ENCODE data around the gene SMAD3. TPM values are rescaled to one million over a fixed set of nuclear protein-coding genes. Genes with fewer than 3 reads are reported as not detected.
A peak's percentile ranks its signal among the peaks of the same experiment; 100 is the strongest.

Gene SMAD3
- total RNA-seq = 10 to 100 TPM; 38.5 to 76.3 (median 44.9) TPM
- long read RNA-seq, donor 1, full-length matches to known transcripts = 4 of 28 reads
- long read RNA-seq, donor 1, partial matches to known transcripts = 18 of 28 reads
- long read RNA-seq, donor 1, other reads (novel, unspliced or antisense) = 6 of 28 reads
- long read RNA-seq, donor 2, full-length matches to known transcripts = 3 of 8 reads
- long read RNA-seq, donor 2, partial matches to known transcripts = 1 of 8 reads
- long read RNA-seq, donor 2, other reads (novel, unspliced or antisense) = 4 of 8 reads

- Histone ChIP-seq H3K36me3 (ENCODE audit: low read depth) (no peaks in the 10 kb centered on the region), H3K9me3 (no peaks in the 10 kb centered on the region), H3K4me1 (ENCODE audit: low read depth) (peaks cover 48% of the 10 kb centered on the region), H3K4me3 (peak within 1 kb of the TSS; percentile 72)
- no peak for TF ChIP-seq CTCF (IDR thresholded peaks at IDR 0.05)
- intact Hi-C loops (cut with DNase I, micrococcal nuclease) = no loop called here
- DNase-seq (peak; percentile 91 to 95 (median 95)), ATAC-seq (peak; percentile 77)
Observed at GRCh38 chr15:67065531-67066005, at the start of gene SMAD3. Gene SMAD3, plus strand, starts transcription at chr15:67065602. Its CDS starts 553 bp downstream, at chr15:67066155.

GRCh38 chr15:67017311-67017710 lies 48.1 kb upstream of the SMAD3 start:
- intact Hi-C loops (cut with DNase I, micrococcal nuclease) = no loop called here
- no peaks in the 10 kb centered on the region for H3K36me3 ChIP-seq (ENCODE audit: low read depth)
- TF ChIP-seq CTCF (IDR thresholded peaks at IDR 0.05) = no peak
- DNase-seq (no peak), ATAC-seq (no peak)
- H3K9me3 ChIP-seq = no peaks in the 10 kb centered on the region
- H3K4me3 ChIP-seq = no peak overlapping the region
- no peaks in the 10 kb centered on the region for H3K4me1 ChIP-seq (ENCODE audit: low read depth)

- Histone ChIP-seq H3K36me3 (ENCODE audit: low read depth) (no peaks in the 10 kb centered on the region), H3K4me3 (no peak overlapping the region), H3K4me1 (ENCODE audit: low read depth) (no peaks in the 10 kb centered on the region), H3K9me3 (no peaks in the 10 kb centered on the region)
- TF ChIP-seq CTCF (IDR thresholded peaks at IDR 0.05) = no peak
- intact Hi-C loops (cut with DNase I, micrococcal nuclease) = no loop called here
- ATAC-seq = no peak
- DNase-seq = no peak
Observed at GRCh38 chr15:67018026-67018425, 47.4 kb upstream of the SMAD3 start.

GRCh38 chr15:67018441-67018840 lies 47.0 kb upstream of the SMAD3 start:
- intact Hi-C loops (cut with DNase I, micrococcal nuclease) = no loop called here
- DNase-seq (no peak), ATAC-seq (no peak)
- Histone ChIP-seq H3K36me3 (ENCODE audit: low read depth) (no peaks in the 10 kb centered on the region), H3K4me1 (ENCODE audit: low read depth) (no peaks in the 10 kb centered on the region), H3K9me3 (no peaks in the 10 kb centered on the region), H3K4me3 (no peak overlapping the region)
- no peak for TF ChIP-seq CTCF (IDR thresholded peaks at IDR 0.05)

- intact Hi-C loops (cut with DNase I, micrococcal nuclease) = no loop called here
- TF ChIP-seq CTCF (IDR thresholded peaks at IDR 0.05) = no peak
- ATAC-seq (no peak), DNase-seq (no peak)
- Histone ChIP-seq H3K4me1 (ENCODE audit: low read depth) (peaks cover 3% of the 10 kb centered on the region), H3K36me3 (ENCODE audit: low read depth) (no peaks in the 10 kb centered on the region), H3K9me3 (no peaks in the 10 kb centered on the region), H3K4me3 (no peak overlapping the region)
Observed at GRCh38 chr15:67019069-67019468, 46.3 kb upstream of the SMAD3 start.

Data from mucosa of descending colon (tissue), 3 donors.